ENCODE measurements around the gene DNAH17.

Gene DNAH17

GRCh38 chr17:78598013-78598471 is 20.8 kb upstream of the DNAH17 start:
- ATAC-seq (replicated peaks; ENCODE audit: extremely low read depth, poor library complexity, severe bottlenecking) (no peak), DNase-seq (ENCODE audit: low spot score in 2 of 2) (no peak)
- no peak overlapping the region for H3K4me3 Mint-ChIP-seq
- H3K36me3 Mint-ChIP-seq (ENCODE audit: insufficient read depth) = no peaks in the 10 kb centered on the region
- H3K27ac Mint-ChIP-seq (ENCODE audit: low read depth) = no peak overlapping the region
- H3K27me3 Mint-ChIP-seq = peaks cover 73% of the 10 kb centered on the region
- H3K4me1 Mint-ChIP-seq = no peaks in the 10 kb centered on the region
- H3K9me3 Mint-ChIP-seq = no peaks in the 10 kb centered on the region

GRCh38 chr17:78596871-78597764 is 19.9 kb upstream of the DNAH17 start:
- Mint-ChIP-seq H3K9me3 (no peaks in the 10 kb centered on the region), H3K4me3 (no peak overlapping the region), H3K27me3 (peaks cover 73% of the 10 kb centered on the region), H3K36me3 (ENCODE audit: insufficient read depth) (no peaks in the 10 kb centered on the region), H3K4me1 (no peaks in the 10 kb centered on the region), H3K27ac (ENCODE audit: low read depth) (no peak overlapping the region)
- ATAC-seq (replicated peaks; ENCODE audit: extremely low read depth, poor library complexity, severe bottlenecking) (no peak), DNase-seq (ENCODE audit: low spot score in 2 of 2) (no peak)

- ATAC-seq (replicated peaks; ENCODE audit: extremely low read depth, poor library complexity, severe bottlenecking) = no peak
- no peak overlapping the region for H3K4me3 Mint-ChIP-seq
- peaks cover 64% of the 10 kb centered on the region for H3K27me3 Mint-ChIP-seq
- DNase-seq (ENCODE audit: low spot score in 2 of 2) = no peak
- no peaks in the 10 kb centered on the region for H3K36me3 Mint-ChIP-seq (ENCODE audit: insufficient read depth)
- H3K27ac Mint-ChIP-seq (ENCODE audit: low read depth) = no peak overlapping the region
- no peaks in the 10 kb centered on the region for H3K4me1 Mint-ChIP-seq
- no peaks in the 10 kb centered on the region for H3K9me3 Mint-ChIP-seq
Measured at GRCh38 chr17:78595135-78595810, 18.1 kb upstream of the DNAH17 start.

- DNase-seq (ENCODE audit: low spot score in 2 of 2) (no peak), ATAC-seq (replicated peaks; ENCODE audit: extremely low read depth, poor library complexity, severe bottlenecking) (no peak)
- Mint-ChIP-seq H3K27me3 (peaks cover 55% of the 10 kb centered on the region), H3K4me1 (no peaks in the 10 kb centered on the region), H3K36me3 (ENCODE audit: insufficient read depth) (no peaks in the 10 kb centered on the region), H3K4me3 (no peak overlapping the region), H3K9me3 (no peaks in the 10 kb centered on the region), H3K27ac (ENCODE audit: low read depth) (no peak overlapping the region)
Measured at GRCh38 chr17:78592991-78593329, 15.8 kb upstream of the DNAH17 start.

- H3K4me3 Mint-ChIP-seq = no peak overlapping the region
- ATAC-seq (replicated peaks; ENCODE audit: extremely low read depth, poor library complexity, severe bottlenecking) (no peak), DNase-seq (ENCODE audit: low spot score in 2 of 2) (no peak)
- peaks cover 47% of the 10 kb centered on the region for H3K27me3 Mint-ChIP-seq
- H3K36me3 Mint-ChIP-seq (ENCODE audit: insufficient read depth) = no peaks in the 10 kb centered on the region
- no peaks in the 10 kb centered on the region for H3K4me1 Mint-ChIP-seq
- H3K27ac Mint-ChIP-seq (ENCODE audit: low read depth) = no peak overlapping the region
- H3K9me3 Mint-ChIP-seq = no peaks in the 10 kb centered on the region
Measured at GRCh38 chr17:78591263-78591671, 14.1 kb upstream of the DNAH17 start.

- Mint-ChIP-seq H3K27ac (ENCODE audit: low read depth) (no peak overlapping the region), H3K4me1 (no peaks in the 10 kb centered on the region), H3K27me3 (peaks cover 47% of the 10 kb centered on the region), H3K4me3 (no peak overlapping the region), H3K9me3 (no peaks in the 10 kb centered on the region), H3K36me3 (ENCODE audit: insufficient read depth) (no peaks in the 10 kb centered on the region)
- DNase-seq (ENCODE audit: low spot score in 2 of 2) = no peak
- ATAC-seq (replicated peaks; ENCODE audit: extremely low read depth, poor library complexity, severe bottlenecking) = no peak
Measured at GRCh38 chr17:78589885-78590284, 12.7 kb upstream of the DNAH17 start.

GRCh38 chr17:78589031-78589675 is 12.0 kb upstream of the DNAH17 start:
- H3K9me3 Mint-ChIP-seq = no peaks in the 10 kb centered on the region
- ATAC-seq (replicated peaks; ENCODE audit: extremely low read depth, poor library complexity, severe bottlenecking) (no peak), DNase-seq (ENCODE audit: low spot score in 2 of 2) (no peak)
- H3K36me3 Mint-ChIP-seq (ENCODE audit: insufficient read depth) = no peaks in the 10 kb centered on the region
- peaks cover 47% of the 10 kb centered on the region for H3K27me3 Mint-ChIP-seq
- H3K27ac Mint-ChIP-seq (ENCODE audit: low read depth) = no peak overlapping the region
- H3K4me1 Mint-ChIP-seq = no peaks in the 10 kb centered on the region
- H3K4me3 Mint-ChIP-seq = no peak overlapping the region

- no peak for ATAC-seq (replicated peaks; ENCODE audit: extremely low read depth, poor library complexity, severe bottlenecking)
- DNase-seq (ENCODE audit: low spot score in 2 of 2) = no peak
- Mint-ChIP-seq H3K9me3 (no peaks in the 10 kb centered on the region), H3K27me3 (peaks cover 47% of the 10 kb centered on the region), H3K4me1 (no peaks in the 10 kb centered on the region), H3K4me3 (no peak overlapping the region), H3K36me3 (ENCODE audit: insufficient read depth) (no peaks in the 10 kb centered on the region), H3K27ac (ENCODE audit: low read depth) (no peak overlapping the region)
Measured at GRCh38 chr17:78588258-78589030, 11.2 kb upstream of the DNAH17 start.

GRCh38 chr17:78585006-78585630 is 7.9 kb upstream of the DNAH17 start:
- Mint-ChIP-seq H3K4me3 (no peak overlapping the region), H3K4me1 (no peaks in the 10 kb centered on the region), H3K27ac (ENCODE audit: low read depth) (no peak overlapping the region), H3K36me3 (ENCODE audit: insufficient read depth) (no peaks in the 10 kb centered on the region), H3K9me3 (no peaks in the 10 kb centered on the region), H3K27me3 (peaks cover 50% of the 10 kb centered on the region)
- DNase-seq (ENCODE audit: low spot score in 2 of 2) = no peak
- no peak for ATAC-seq (replicated peaks; ENCODE audit: extremely low read depth, poor library complexity, severe bottlenecking)

GRCh38 chr17:78583091-78583490 is 5.9 kb upstream of the DNAH17 start:
- no peaks in the 10 kb centered on the region for H3K4me1 Mint-ChIP-seq
- H3K4me3 Mint-ChIP-seq = no peak overlapping the region
- no peak for DNase-seq (ENCODE audit: low spot score in 2 of 2)
- ATAC-seq (replicated peaks; ENCODE audit: extremely low read depth, poor library complexity, severe bottlenecking) = no peak
- H3K27ac Mint-ChIP-seq (ENCODE audit: low read depth) = no peak overlapping the region
- no peaks in the 10 kb centered on the region for H3K36me3 Mint-ChIP-seq (ENCODE audit: insufficient read depth)
- H3K9me3 Mint-ChIP-seq = no peaks in the 10 kb centered on the region
- H3K27me3 Mint-ChIP-seq = peaks cover 52% of the 10 kb centered on the region

- H3K9me3 Mint-ChIP-seq = no peaks in the 10 kb centered on the region
- peaks cover 43% of the 10 kb centered on the region for H3K27me3 Mint-ChIP-seq
- H3K36me3 Mint-ChIP-seq (ENCODE audit: insufficient read depth) = no peaks in the 10 kb centered on the region
- H3K27ac Mint-ChIP-seq (ENCODE audit: low read depth) = no peak overlapping the region
- H3K4me1 Mint-ChIP-seq = no peaks in the 10 kb centered on the region
- H3K4me3 Mint-ChIP-seq = no peak overlapping the region
- ATAC-seq (replicated peaks; ENCODE audit: extremely low read depth, poor library complexity, severe bottlenecking) (no peak), DNase-seq (ENCODE audit: low spot score in 2 of 2) (no peak)
Measured at GRCh38 chr17:78581304-78581703, 4.1 kb upstream of the DNAH17 start.

GRCh38 chr17:78580277-78580804 is 3.1 kb upstream of the DNAH17 start:
- Mint-ChIP-seq H3K4me3 (no peak overlapping the region), H3K27me3 (peaks cover 43% of the 10 kb centered on the region)
- no peak for ATAC-seq (replicated peaks; ENCODE audit: extremely low read depth, poor library complexity, severe bottlenecking)

More at GRCh38 chr17:78580277-78580804, 3.1 kb upstream of the DNAH17 start:
- Mint-ChIP-seq H3K36me3 (ENCODE audit: insufficient read depth) (no peaks in the 10 kb centered on the region), H3K9me3 (no peaks in the 10 kb centered on the region), H3K27ac (ENCODE audit: low read depth) (no peak overlapping the region), H3K4me1 (no peaks in the 10 kb centered on the region)
- DNase-seq (ENCODE audit: low spot score in 2 of 2) = no peak

All from central memory CD8-positive, alpha-beta T cell (primary cell).